ENCODE measurements around the gene IGFBP1.

GRCh38 chr7:45872116-45873034 is 15.9 kb upstream of the IGFBP1 start:
- no peak for TF ChIP-seq CTCF (IDR thresholded peaks at IDR 0.05)
- TF ChIP-seq POLR2A (IDR thresholded peaks at IDR 0.05) = no peak
- no peak for TF ChIP-seq POLR2AphosphoS5 (IDR thresholded peaks at IDR 0.05)
- TF ChIP-seq EP300 (IDR thresholded peaks at IDR 0.05) = no peak
